Caco-2 (cell line): Measurements from ENCODE around the gene RIPOR1. TPM values are rescaled to one million over a fixed set of nuclear protein-coding genes. Genes with fewer than 3 reads are reported as not detected.
A peak's percentile ranks its signal among the peaks of the same experiment; 100 is the strongest.

ENCODE experiments used
- BruUV-seq: library from RNA; stranded (reverse); fragments of 400-500 nt; replicated peaks from 2 replicates; lab custom pipeline; 2021; lab: Mats Ljungman, UMichigan
- CTCF ChIA-PET: fragments of 300-600 bp; sonication (Branson Sonifier 250); formaldehyde crosslinking; loops from one replicate; lab custom pipeline; 2022; ENCODE audit warnings: antibody characterized with exemption; lab: Charles Lee
- POLR2A ChIA-PET: fragments of 300-600 bp; sonication (Branson Sonifier 250); formaldehyde crosslinking; loops from one replicate; lab custom pipeline; 2022; ENCODE audit warnings: antibody characterized with exemption; lab: Charles Lee
- DNase-seq, 2 experiments: peaks; one replicate each; pipeline versions ENCODE4 v3.0.0 to v3.0.0-alpha.2; 2020 to 2022
- H3K27me3 ChIP-seq: replicated peaks from 2 replicates; pipeline ENCODE4 v1.6.0; 2011; ENCODE audit warnings: low read length; ENCODE audit not compliant: control insufficient read depth, insufficient read depth
- H3K36me3 ChIP-seq: 2 replicates; pipeline ENCODE4 v1.5.1; 2011; ENCODE audit warnings: low read length; ENCODE audit not compliant: control insufficient read depth, insufficient read depth
- H3K4me1 ChIP-seq: fragments of 250-450 bp; sonication (Bioruptor Pico); 2 replicates; pipeline ENCODE4 v1.5.1; 2020; ENCODE audit warnings: mild to moderate bottlenecking
- H3K4me3 ChIP-seq: 2 replicates; pipeline ENCODE4 v1.5.1; 2011; ENCODE audit warnings: low read depth, mild to moderate bottlenecking, control low read depth, low read length
- H3K9me3 ChIP-seq: fragments of 250-450 bp; sonication (Bioruptor Pico); 2 replicates; pipeline ENCODE4 v1.5.1; 2020; ENCODE audit warnings: mild to moderate bottlenecking, moderate library complexity
- H3K27ac Mint-ChIP-seq: one replicate; pipeline ENCODE4 v1.8.0; 2022; ENCODE audit warnings: mixed read lengths; ENCODE audit not compliant: unreplicated experiment
- H3K27me3 Mint-ChIP-seq: one replicate; pipeline ENCODE4 v1.8.0; 2022; ENCODE audit warnings: mixed read lengths; ENCODE audit not compliant: insufficient read depth, unreplicated experiment
- H3K36me3 Mint-ChIP-seq: one replicate; pipeline ENCODE4 v1.8.0; 2022; ENCODE audit warnings: mild to moderate bottlenecking, mixed read lengths; ENCODE audit not compliant: insufficient read depth, unreplicated experiment
- H3K4me1 Mint-ChIP-seq: one replicate; pipeline ENCODE4 v1.8.0; 2022; ENCODE audit warnings: low read depth, mixed read lengths; ENCODE audit not compliant: unreplicated experiment
- H3K4me3 Mint-ChIP-seq: one replicate; pipeline ENCODE4 v1.8.0; 2022; ENCODE audit warnings: mild to moderate bottlenecking, moderate library complexity, mixed read lengths; ENCODE audit not compliant: unreplicated experiment
- H3K9me3 Mint-ChIP-seq: one replicate; pipeline ENCODE4 v1.8.0; 2022; ENCODE audit warnings: mixed read lengths; ENCODE audit not compliant: unreplicated experiment
- intact Hi-C: fragments of 100-400 bp; cut with micrococcal nuclease; formaldehyde crosslinking; loops from one replicate; pipeline ENCODE4 v1.10.0; 2022; ENCODE audit not compliant: unreplicated experiment
- total RNA-seq: library from RNA; stranded (reverse); gene quantifications from 2 replicates; pipeline ENCODE4 v1.2.3, GENCODE V29; 2022
- TF ChIP-seq, protein P1 (sequence below), 2 experiments: fragments of 200-600 bp in 1 of 2; IDR thresholded peaks; 1 replicate in 1 of 2; 2 replicates in 1 of 2; pipeline versions ENCODE4 v1.5.1 to v1.8.0; 2011 to 2022; ENCODE audit warnings: antibody characterized with exemption in 1 of 2, control low read depth in 1 of 2, inconsistent platforms in 1 of 2, low read depth in 1 of 2, low read length in 1 of 2, mild to moderate bottlenecking in 1 of 2, moderate library complexity in 1 of 2; ENCODE audit not compliant: insufficient read depth in 1 of 2, severe bottlenecking in 1 of 2, unreplicated experiment in 1 of 2

RIPOR1 gene
- total RNA-seq, 1 experiment from 2014 or later: 87.9 TPM

DNA sequence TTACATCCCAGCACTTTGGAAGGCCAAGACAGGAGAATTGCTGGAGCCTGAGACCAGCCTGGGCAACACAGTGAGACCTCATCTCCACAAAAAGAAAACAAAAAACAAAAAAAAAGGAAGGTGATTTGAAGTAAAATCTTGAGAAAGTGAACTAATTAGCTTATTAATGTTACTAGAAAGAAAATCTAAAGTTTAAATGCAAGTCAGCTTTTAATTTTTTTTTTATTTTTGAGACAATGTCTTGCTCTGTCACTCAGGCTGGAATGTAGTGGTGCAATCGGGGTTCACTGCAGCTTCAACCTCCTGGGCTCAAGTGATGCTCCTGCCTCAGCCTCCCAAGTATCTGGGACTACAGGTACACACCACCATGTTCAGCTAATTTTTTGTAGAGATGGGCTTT lies 30.2 kb downstream of the RIPOR1 start:
- Histone ChIP-seq H3K36me3 (no peaks in the 10 kb centered on the region), H3K4me3 (no peak overlapping the region), H3K9me3 (no peaks in the 10 kb centered on the region), H3K27me3 (no peaks in the 10 kb centered on the region), H3K4me1 (peaks cover 6% of the 10 kb centered on the region)
- no peaks in the 10 kb centered on the region for H3K9me3 Mint-ChIP-seq
- ChIA-PET CTCF (interaction anchor here (1.6 kb wide), 1 partner anchor 11 kb away, joined by 7 read pairs; no protein-coding TSS in a partner anchor), POLR2A (interaction anchor here (1.0 kb wide), 1 partner anchor 11 kb away, joined by 3 read pairs; no protein-coding TSS in a partner anchor)
- TF ChIP-seq, protein P1, sequence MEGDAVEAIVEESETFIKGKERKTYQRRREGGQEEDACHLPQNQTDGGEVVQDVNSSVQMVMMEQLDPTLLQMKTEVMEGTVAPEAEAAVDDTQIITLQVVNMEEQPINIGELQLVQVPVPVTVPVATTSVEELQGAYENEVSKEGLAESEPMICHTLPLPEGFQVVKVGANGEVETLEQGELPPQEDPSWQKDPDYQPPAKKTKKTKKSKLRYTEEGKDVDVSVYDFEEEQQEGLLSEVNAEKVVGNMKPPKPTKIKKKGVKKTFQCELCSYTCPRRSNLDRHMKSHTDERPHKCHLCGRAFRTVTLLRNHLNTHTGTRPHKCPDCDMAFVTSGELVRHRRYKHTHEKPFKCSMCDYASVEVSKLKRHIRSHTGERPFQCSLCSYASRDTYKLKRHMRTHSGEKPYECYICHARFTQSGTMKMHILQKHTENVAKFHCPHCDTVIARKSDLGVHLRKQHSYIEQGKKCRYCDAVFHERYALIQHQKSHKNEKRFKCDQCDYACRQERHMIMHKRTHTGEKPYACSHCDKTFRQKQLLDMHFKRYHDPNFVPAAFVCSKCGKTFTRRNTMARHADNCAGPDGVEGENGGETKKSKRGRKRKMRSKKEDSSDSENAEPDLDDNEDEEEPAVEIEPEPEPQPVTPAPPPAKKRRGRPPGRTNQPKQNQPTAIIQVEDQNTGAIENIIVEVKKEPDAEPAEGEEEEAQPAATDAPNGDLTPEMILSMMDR (IDR thresholded peaks at IDR 0.05; ENCODE audit: insufficient read depth in 1 of 2, low read depth in 1 of 2, low read length in 1 of 2, severe bottlenecking in 1 of 2, unreplicated experiment in 1 of 2): no peak
- peak overlapping the region; percentile 39 for H3K27ac Mint-ChIP-seq
- H3K4me1 Mint-ChIP-seq: peaks cover 15% of the 10 kb centered on the region
- H3K36me3 Mint-ChIP-seq: peaks cover 5% of the 10 kb centered on the region
- H3K4me3 Mint-ChIP-seq: no peak overlapping the region
- no peak for DNase-seq
- no TSS peak for BruUV-seq
- H3K27me3 Mint-ChIP-seq: no peaks in the 10 kb centered on the region
- intact Hi-C loops: no loop called here

DNA sequence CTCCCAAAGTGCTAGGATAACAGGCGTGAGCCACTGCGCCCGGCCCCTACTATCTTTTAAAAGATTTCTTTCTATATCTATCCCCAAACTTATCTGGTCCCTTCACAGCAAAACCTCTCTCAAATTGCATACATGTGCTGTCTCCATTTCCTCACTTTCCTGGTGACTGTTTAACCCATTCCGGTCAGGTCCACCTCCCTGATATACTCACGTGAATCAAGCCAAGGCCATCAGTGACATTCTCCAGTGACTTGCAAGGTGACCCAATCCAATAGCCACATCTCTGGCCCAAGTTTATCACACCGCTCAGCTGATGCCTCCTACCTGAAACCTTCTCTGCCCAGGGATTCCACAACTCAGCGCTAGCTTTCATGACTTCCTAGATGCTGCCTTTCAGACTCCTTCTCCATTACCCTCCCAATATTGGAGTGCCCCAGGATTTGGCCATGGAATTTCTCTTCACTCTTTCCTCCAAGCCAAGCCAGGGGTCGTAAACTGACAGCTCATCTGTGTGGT lies 32.3 kb downstream of the RIPOR1 start:
- Mint-ChIP-seq H3K4me1 (peaks cover 21% of the 10 kb centered on the region), H3K36me3 (peaks cover 9% of the 10 kb centered on the region), H3K4me3 (peak overlapping the region; percentile 95), H3K27ac (peak overlapping the region; percentile 93), H3K27me3 (no peaks in the 10 kb centered on the region), H3K9me3 (no peaks in the 10 kb centered on the region)
- peak overlapping the region; percentile 100 for H3K4me3 ChIP-seq
- no peaks in the 10 kb centered on the region; the same call in 1 of the 2 replicates for H3K36me3 ChIP-seq
- intact Hi-C loops: loop anchor here (5.0 kb wide), 1 partner anchor 376 kb away; the partner anchor contains the start of gene PSMB10
- no TSS peak for BruUV-seq
- ChIA-PET POLR2A (interaction anchor here (1.3 to 2.9 kb wide), 2 partner anchors 14 to 32 kb away, joined by 4 to 19 read pairs; partner anchors contain the start of gene RIPOR1), CTCF (interaction anchor here (1.5 to 4.4 kb wide), 5 partner anchors 14 to 112 kb away, joined by 4 to 68 read pairs (median 18); partner anchors contain the start of gene ATP6V0D1)
- no peaks in the 10 kb centered on the region for H3K27me3 ChIP-seq
- no peak for DNase-seq
- TF ChIP-seq, protein P1 (IDR thresholded peaks at IDR 0.05; ENCODE audit: insufficient read depth in 1 of 2, low read depth in 1 of 2, low read length in 1 of 2, severe bottlenecking in 1 of 2, unreplicated experiment in 1 of 2): no peak
- no peaks in the 10 kb centered on the region for H3K9me3 ChIP-seq
- H3K4me1 ChIP-seq: peaks cover 14% of the 10 kb centered on the region

- POLR2A ChIA-PET: interaction anchor here (0.6 to 3.7 kb wide), 10 partner anchors 14 to 1678 kb away, joined by 3 to 19 read pairs (median 5); partner anchors contain the start of genes ACD, PARD6A, PSMB10 and RIPOR1
- Mint-ChIP-seq H3K4me3 (peak overlapping the region; percentile 95), H3K9me3 (no peaks in the 10 kb centered on the region), H3K36me3 (peaks cover 9% of the 10 kb centered on the region), H3K27ac (peak overlapping the region; percentile 93), H3K4me1 (peaks cover 21% of the 10 kb centered on the region), H3K27me3 (no peaks in the 10 kb centered on the region)
- TF ChIP-seq, protein P1 (IDR thresholded peaks at IDR 0.05; ENCODE audit: insufficient read depth in 1 of 2, low read depth in 1 of 2, low read length in 1 of 2, severe bottlenecking in 1 of 2, unreplicated experiment in 1 of 2): no peak
- Histone ChIP-seq H3K4me1 (peaks cover 14% of the 10 kb centered on the region), H3K27me3 (no peaks in the 10 kb centered on the region), H3K36me3 (no peaks in the 10 kb centered on the region; the same call in 1 of the 2 replicates), H3K4me3 (peak overlapping the region; percentile 100), H3K9me3 (no peaks in the 10 kb centered on the region)
- CTCF ChIA-PET: interaction anchor here (0.5 to 4.4 kb wide), 15 partner anchors 14 to 134 kb away, joined by 3 to 68 read pairs (median 5); partner anchors contain the start of genes ACD, ATP6V0D1 and CARMIL2
- no peak for DNase-seq
- BruUV-seq: TSS peak; percentile 72
- intact Hi-C loops: loop anchor here (5.0 kb wide), 1 partner anchor 376 kb away; the partner anchor contains the start of gene PSMB10
Observed at GRCh38 chr16:67561501-67561823, 32.8 kb downstream of the RIPOR1 start.
